NCI-H1930 (cell line): ENCODE measurements around the gene ISL2.

Experiments used
- DNase-seq, 2 experiments: peaks; one replicate each; lab custom pipeline; 2025; lab: John Stamatoyannopoulos, UW

ISL2 gene

GRCh38 chr15:76342058-76342381 lies 5.4 kb downstream of the ISL2 start:
- no peak for DNase-seq

DNA sequence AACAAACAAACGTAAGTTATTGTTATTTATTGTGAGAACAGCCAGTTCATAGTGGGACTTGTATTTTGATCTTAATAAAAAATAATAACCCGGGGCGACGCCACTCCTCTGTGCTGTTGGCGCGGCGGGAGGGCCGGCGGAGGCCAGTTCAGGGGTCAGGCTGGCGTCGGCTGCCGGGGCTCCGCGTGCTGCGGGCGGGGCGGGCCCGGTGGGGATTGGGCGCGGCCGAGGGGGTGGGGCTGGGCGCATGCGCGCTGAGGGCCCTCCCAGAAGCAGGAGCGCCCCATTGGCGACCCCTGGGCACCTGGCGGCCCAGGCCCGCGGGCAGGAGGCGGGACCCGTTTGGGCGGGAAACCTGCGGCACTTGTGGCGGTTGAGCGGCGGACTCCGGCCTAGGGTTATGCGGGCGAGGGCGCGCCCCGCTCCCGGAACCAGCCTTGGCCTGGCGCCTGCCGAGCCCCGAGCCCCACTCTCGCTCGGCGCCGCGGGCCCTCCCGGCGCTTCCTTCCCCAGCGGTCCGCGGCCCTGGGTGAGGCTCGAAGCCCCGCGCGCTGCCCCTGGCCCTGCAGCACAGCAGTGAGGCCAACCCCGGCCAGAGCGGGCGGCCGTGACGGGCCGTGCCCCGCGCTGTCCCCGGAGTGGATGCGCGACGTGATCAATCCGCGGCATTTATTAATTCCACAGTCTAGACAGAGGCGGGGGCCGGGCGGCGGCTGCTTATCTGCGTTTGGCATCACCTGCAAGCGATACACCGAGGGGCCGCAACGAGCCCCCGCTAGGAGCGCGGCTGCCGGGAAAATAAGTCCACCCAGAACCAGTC lies 6.0 kb downstream of the ISL2 start:
- no peak for DNase-seq

DNA sequence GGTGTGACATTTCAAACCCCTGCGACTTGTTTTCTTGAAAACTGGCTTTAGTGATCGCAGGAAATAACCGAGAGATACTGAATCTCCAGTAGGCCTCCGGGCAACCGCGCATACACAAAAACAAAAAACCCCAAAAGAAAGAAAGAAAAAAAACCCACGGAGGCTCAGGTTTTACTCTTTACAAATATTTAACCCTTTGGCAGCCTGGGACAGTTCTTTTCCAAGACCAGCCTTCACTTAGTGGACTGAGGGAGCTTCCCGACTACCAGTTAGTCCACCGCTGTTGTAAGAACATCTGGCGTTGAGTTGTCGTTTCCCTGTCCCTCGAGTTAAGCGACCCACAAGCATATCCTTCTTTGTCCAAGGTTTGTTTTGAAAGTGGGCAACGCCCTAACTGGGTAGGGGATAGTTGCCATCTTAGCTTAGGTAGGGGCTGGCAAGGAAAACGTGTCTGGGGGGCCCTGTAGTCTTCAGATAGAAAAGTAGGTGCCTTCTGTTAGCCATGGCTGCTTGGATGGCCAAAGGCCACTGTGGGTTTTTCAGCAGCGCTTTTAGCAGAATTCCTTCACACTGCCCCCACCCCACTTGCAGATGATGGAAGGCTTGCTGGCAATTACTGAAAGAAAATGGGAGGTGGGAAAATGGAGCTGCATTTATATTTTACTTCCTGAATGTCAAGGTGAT lies 6.9 kb downstream of the ISL2 start:
- no peak for DNase-seq

DNA sequence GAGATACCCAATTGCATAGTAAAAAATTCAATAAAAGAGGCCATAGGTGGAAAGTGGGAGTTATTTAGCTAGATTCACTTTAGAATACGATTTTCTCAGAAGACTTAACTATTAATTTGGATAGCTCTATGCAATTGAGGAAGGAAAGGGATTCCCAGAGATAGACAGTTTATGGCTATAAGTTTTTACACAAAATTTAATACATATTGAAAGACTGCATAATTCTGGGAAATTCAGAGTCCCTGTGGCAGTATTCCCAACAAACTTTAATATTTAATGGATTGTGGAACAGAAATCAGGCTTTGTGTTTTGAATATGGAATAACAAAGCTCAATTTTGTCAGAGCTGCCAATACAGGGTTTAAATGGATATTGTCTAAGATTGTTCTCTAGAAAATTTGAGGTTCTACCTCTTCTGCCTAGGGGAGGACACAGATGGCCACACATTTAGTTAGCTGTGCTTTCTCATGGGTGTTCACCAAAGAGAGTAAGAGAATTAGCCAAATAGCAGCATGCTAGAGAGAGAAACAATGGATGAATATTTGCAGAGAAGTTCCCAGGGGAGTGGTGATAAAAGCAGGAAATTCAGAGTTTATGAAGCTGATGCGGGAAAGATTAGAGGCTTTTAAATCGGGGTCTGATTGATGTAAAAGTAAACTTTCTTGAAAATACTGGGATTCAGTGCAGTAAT lies 8.5 kb downstream of the ISL2 start:
- DNase-seq, result no peak

DNA sequence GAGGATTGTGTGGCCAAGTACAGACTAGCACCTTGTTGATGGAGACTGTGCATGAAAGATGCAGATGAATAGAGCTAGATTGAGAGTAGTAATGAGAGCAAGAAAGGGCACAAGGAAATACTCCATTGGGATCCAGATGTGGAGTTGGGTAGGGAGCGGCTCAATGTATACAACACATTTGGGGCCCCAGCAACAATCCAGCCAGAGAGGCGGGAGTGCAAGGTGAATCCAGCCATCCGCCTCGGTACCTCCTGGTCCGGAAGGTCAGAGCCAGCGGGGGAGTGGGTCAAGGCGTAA lies 9.0 kb downstream of the ISL2 start:
- DNase-seq, result no peak

DNA sequence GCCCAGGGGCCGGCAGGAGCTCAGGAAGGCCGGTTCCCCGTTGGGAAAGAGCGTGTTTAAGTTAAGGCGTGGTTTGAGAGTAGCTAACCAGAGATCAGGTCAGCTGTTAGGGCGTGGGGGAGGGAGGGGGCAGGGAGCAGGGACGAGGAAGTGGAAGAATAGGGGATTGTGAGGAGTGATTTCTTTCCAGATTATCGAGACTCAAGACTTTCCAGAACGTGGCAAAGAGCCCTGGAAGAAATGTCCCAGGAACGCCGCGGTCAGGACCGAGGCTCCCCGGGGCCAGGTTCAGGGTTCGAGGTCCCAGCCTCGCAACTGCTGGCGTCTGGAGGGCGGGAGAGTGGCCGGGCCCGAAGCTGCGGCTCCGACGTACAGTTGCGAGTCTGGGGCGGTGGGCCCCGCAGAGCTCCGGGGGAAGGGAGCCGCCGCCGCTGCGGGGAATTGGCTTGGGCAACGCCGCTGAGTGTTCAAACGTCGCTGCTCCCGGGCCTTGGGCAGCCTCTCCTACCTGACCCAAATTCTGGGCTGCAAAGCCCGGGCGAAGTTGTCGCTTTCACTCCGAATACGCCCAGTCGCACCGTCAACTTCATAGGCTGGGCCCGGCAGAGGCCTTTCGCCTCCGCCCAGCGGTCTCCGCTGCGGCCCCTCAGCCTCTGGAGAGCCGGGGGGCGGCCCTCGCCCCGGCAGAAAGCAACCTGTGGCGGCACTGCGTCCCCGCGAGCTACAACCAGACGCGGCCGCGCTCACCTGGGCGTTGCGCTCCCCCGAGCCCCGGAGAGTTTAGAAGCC lies 9.5 kb downstream of the ISL2 start:
- DNase-seq, result no peak

GRCh38 chr15:76346669-76347481 lies 10.3 kb downstream of the ISL2 start:
- DNase-seq, result no peak

DNA sequence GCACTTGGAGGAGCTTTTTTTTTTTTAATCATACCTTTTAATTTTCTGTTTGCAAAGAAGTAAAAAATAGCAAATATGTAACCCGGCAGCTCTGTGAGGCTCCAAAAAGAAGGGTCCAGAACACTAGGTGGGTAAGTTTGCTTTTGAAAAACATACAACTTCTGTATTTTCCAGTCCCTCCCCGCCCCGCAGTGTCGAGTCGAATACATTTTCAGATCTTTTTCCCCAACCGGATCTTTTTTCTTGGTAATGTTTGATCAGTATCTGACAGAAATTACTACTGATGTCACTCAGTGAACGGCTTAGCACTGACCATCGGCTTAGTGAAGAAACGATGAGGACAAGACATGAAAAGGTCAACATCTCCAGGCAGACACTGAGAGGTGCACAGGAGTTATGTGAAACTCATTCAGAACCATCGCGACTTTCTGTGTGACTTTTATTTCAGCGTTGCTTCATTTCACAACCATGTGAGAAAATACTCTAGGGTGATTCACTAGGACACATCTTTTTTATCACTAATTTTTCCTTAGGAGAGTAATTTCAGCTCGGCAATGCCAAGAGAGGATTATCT lies 11.0 kb downstream of the ISL2 start:
- no peak for DNase-seq

DNA sequence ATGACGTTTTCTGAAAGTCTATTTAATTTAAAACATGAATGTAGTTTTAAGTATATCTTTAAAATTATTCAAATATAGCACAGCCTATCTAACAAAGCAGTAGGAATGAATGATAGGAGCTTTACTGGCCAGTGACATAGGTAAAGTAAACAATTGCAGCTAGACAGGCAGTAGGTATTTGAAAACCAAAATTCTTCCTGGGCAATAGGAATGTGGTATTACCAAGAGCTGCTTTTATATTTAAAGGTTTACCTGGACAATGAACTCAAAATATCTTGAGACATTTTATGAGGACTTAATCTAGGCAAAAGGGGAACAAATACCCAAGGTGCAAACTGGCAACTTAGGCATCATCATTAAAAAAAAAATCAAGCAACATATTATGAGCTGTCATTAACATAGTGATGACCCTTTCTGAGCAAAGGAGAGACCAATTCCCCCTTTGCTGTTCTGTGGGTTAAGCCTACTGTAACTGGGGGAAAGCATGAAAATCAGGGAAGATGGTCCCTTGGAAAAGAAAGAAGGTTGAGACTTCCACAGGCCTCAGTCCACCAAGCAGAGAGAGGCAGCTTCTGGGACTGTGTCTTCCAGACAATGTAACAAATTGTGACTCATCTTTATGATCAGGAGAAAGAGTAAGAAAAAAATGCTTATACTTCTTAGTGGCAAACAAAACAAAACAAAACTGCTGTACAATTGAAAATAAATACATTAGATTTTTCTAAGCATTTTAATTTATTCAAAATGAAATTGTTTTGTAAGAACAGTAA lies 12.9 kb downstream of the ISL2 start:
- DNase-seq, result no peak

DNA sequence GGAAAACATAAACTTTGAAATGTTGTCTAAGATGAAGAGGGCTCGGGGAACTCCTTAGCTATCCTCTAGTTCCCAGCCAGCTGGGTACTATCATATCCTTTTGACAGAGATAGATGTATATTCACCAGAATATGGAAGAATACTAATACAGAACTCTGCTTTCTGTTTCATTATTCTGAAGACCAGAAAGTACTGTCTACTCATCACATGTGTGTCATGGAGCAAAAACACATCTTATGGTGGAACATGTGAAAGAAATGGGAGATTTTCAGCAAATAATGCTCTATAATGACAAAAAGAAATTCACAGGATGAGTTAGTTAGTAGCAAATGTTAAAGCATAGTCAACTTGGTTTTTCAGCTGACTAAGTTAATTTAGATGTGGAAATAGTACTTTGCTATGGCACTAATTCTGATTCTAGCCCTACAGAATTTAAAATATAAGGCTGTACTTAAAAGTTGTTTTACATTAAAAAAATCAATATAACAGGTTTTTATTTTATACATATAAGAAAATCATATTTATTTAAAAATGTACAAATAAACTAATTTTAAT lies 16.5 kb downstream of the ISL2 start:
- DNase-seq, result no peak

DNA sequence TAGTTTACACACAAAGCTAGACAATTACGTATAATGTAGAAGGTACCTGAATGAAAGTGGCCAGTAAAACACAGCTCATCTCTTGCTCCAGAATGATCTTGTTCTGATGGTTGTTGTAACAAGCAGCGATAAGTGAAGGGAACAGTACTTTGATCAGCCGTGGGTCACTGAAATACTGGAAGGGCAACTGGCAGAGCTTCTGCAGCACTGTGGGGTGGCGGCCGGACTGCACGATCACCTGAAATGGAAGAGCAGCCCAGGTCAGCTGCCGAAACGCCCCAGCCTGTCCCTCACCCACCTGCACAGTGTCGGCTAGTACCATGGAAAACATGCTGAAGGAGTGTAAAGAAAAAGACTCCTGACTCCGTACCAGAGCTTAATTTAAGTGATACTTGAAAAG lies 17.3 kb downstream of the ISL2 start:
- DNase-seq, result no peak

- no peak for DNase-seq
These were observed 18.4 kb downstream of the ISL2 start for GRCh38 chr15:76354823-76355440.

- no peak for DNase-seq
These were observed 21.9 kb downstream of the ISL2 start for GRCh38 chr15:76358453-76358852.

GRCh38 chr15:76359152-76359551 lies 22.6 kb downstream of the ISL2 start:
- no peak for DNase-seq

- no peak for DNase-seq
These were observed 23.8 kb downstream of the ISL2 start for GRCh38 chr15:76360416-76360815.

DNA sequence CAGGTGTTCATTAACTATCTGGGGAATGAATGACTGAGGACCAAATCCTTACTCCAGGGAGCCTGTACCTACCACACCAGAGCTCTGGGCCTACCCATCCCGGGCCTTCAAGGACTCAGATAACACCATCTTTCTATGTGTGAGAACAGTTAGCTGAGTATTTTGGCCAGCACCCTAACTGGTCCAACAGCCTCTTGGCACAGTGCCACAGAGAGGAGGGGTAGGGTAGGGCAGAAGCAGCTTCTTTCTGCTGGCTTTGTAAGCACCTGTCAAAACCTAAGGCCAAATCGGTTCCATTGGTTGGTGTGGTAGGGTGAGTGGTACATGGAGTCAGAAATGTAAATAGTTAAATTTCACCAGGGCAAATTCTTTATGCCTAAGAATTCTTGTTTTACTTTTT lies 26.7 kb downstream of the ISL2 start:
- no peak for DNase-seq

GRCh38 chr15:76366714-76367113 lies 30.1 kb downstream of the ISL2 start:
- DNase-seq, result no peak

DNA sequence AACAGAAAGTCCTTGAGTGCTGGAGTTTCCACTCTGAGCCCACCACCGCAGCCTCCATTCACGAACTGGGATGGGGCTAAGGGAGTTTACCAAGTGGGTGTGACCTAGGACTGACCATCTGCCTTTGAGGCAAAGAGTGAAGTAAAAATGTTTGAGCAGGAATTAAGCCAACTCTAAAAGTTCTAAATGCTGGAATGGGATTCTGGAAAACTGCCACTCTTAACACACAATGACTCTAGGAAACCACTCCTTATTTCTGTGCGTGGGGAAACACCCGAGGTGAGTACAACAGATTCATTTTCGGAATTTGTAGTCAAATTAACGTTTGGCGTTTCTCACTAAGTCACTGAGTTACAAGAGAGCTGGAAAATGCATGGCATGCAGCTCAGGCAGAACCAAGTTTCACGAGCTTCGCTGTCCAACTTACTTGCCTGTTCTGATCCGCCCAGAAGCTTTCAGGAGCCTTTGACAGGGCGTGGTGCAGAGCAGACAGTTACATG lies 31.6 kb downstream of the ISL2 start:
- DNase-seq, result no peak

- DNase-seq, result no peak
These were observed 39.5 kb downstream of the ISL2 start for GRCh38 chr15:76376029-76376428.

DNA sequence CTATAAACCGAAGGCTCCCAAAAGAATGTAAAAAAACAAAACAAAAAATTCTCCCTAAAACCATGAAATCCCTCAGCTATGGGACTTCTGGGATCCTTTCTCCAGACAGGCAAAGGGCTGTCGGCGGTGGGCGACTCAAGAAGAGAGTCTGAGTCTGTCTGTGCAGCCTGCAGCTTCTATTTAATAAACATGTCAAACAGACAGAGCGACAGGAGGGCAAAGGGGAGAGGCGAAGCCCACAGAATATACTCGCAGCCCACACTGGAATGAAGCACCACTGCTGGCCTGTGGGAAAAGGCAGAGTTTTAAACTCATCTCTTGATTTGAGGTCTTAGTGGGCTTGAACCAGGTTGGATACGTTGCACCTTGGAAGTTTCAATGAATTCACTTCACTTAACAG lies 40.2 kb downstream of the ISL2 start:
- DNase-seq, result no peak
